SK-MEL-5 (cell line): ENCODE results near the gene HS3ST3B1. TPM values are rescaled to one million over a fixed set of nuclear protein-coding genes. Genes with fewer than 3 reads are reported as not detected.

Experiments
- DNase-seq: peaks from one replicate; pipeline ENCODE4 v3.0.0-alpha.2; 2016; ENCODE audit warnings: low read depth, low spot score
- in situ Hi-C: cut with HindIII; loops from 2 replicates; pipeline ENCODE4 v1.10.0; 2016; ENCODE audit warnings: low sequenced_read_pairs, high pct_unique_total_duplicates, low pct_unique_long_range_greater_than_20kb
- total RNA-seq: library from RNA; depleted of rRNA; stranded (reverse); fragments of >200 nt; shearing (Covaris generic); gene quantifications from 2 replicates; pipeline ENCODE4 v1.2.3, GENCODE V29; 2014

Gene HS3ST3B1
- total RNA-seq, 1 experiment from 2014 or later = 0.13 TPM

- in situ Hi-C loops = no loop called here
- no peak for DNase-seq
Observed at GRCh38 chr17:14334276-14334840, 33.5 kb downstream of the HS3ST3B1 start.

GRCh38 chr17:14334919-14335318 lies 34.0 kb downstream of the HS3ST3B1 start:
- in situ Hi-C loops = no loop called here

GRCh38 chr17:14336418-14336817 lies 35.5 kb downstream of the HS3ST3B1 start:
- in situ Hi-C loops = no loop called here
- DNase-seq = no peak

More at GRCh38 chr17:14334919-14335318, 34.0 kb downstream of the HS3ST3B1 start:
- DNase-seq = no peak

- DNase-seq = no peak
- in situ Hi-C loops = no loop called here
Observed at GRCh38 chr17:14337596-14338079, 36.8 kb downstream of the HS3ST3B1 start.

- in situ Hi-C loops = no loop called here
- no peak for DNase-seq
Observed at GRCh38 chr17:14340857-14341754, 40.2 kb downstream of the HS3ST3B1 start.

- no peak for DNase-seq
- in situ Hi-C loops = no loop called here
Observed at GRCh38 chr17:14341866-14342265, 41.0 kb downstream of the HS3ST3B1 start.

- no peak for DNase-seq
- in situ Hi-C loops = no loop called here
Observed at GRCh38 chr17:14346801-14347200, 45.9 kb downstream of the HS3ST3B1 start.

GRCh38 chr17:14351493-14351892 lies 50.6 kb downstream of the HS3ST3B1 start:
- in situ Hi-C loops = no loop called here
- no peak for DNase-seq

GRCh38 chr17:14352136-14352535 lies 51.3 kb downstream of the HS3ST3B1 start:
- DNase-seq = no peak
- in situ Hi-C loops = no loop called here

- in situ Hi-C loops = no loop called here
- no peak for DNase-seq
Observed at GRCh38 chr17:14353861-14354474, 53.1 kb downstream of the HS3ST3B1 start.

GRCh38 chr17:14354807-14355206 lies 53.9 kb downstream of the HS3ST3B1 start:
- in situ Hi-C loops = no loop called here
- DNase-seq = no peak

- DNase-seq = no peak
- in situ Hi-C loops = no loop called here
Observed at GRCh38 chr17:14355556-14355955, 54.7 kb downstream of the HS3ST3B1 start.

GRCh38 chr17:14359163-14360020 lies 58.5 kb downstream of the HS3ST3B1 start:
- no peak for DNase-seq
- in situ Hi-C loops = no loop called here

GRCh38 chr17:14360856-14361255 lies 60.0 kb downstream of the HS3ST3B1 start:
- in situ Hi-C loops = no loop called here
- no peak for DNase-seq

- in situ Hi-C loops = no loop called here
- DNase-seq = no peak
Observed at GRCh38 chr17:14361470-14361869, 60.6 kb downstream of the HS3ST3B1 start.

GRCh38 chr17:14361945-14362508 lies 61.1 kb downstream of the HS3ST3B1 start:
- no peak for DNase-seq

GRCh38 chr17:14366199-14366598 lies 65.3 kb downstream of the HS3ST3B1 start:
- no peak for DNase-seq
- in situ Hi-C loops = no loop called here

More at GRCh38 chr17:14361945-14362508, 61.1 kb downstream of the HS3ST3B1 start:
- in situ Hi-C loops = no loop called here
